ENCODE results near the gene PGAM5. TPM values are rescaled to one million over a fixed set of nuclear protein-coding genes. Genes with fewer than 3 reads are reported as not detected.

PGAM5 gene
- total and polyA plus RNA-seq, 2 of the 13 experiments (the other 11 are each of a cell fraction or from before 2014, with no cell fraction given) = 18.0 to 77.9 TPM

GRCh38 chr12:132723764-132724140 is 13.1 kb downstream of the PGAM5 start:
- Histone ChIP-seq H4K20me1 (ENCODE audit: insufficient read depth, low read length) (no peaks in the 10 kb centered on the region), H2AFZ (ENCODE audit: low read length) (no peak overlapping the region), H3K4me3 (replicated peaks in 1 of 3; ENCODE audit: insufficient read depth in 1 of 3, low read depth in 2 of 3, low read length in 3 of 3) (no peak overlapping the region), H3K4me1 (ENCODE audit: insufficient read depth, low read length) (no peaks in the 10 kb centered on the region), H3K79me2 (ENCODE audit: insufficient read depth, low read length) (no peaks in the 10 kb centered on the region), H3K27ac (ENCODE audit: extremely low read length, insufficient read depth, low read length) (no peak overlapping the region), H3K4me2 (ENCODE audit: low read depth, low read length) (no peak overlapping the region), H3K9ac (ENCODE audit: insufficient read depth, low read depth, low read length) (no peak overlapping the region), H3K27me3 (ENCODE audit: control insufficient read depth in 1 of 2, insufficient read depth in 2 of 2, low read length in 2 of 2) (no peaks in the 10 kb centered on the region), H3K9me3 (ENCODE audit: low read length) (no peaks in the 10 kb centered on the region), H3K36me3 (replicated peaks in 1 of 2; ENCODE audit: control insufficient read depth in 1 of 2, insufficient read depth in 2 of 2, low read length in 2 of 2) (peaks cover 29 to 78% of the 10 kb centered on the region in 2 experiments)
- TF ChIP-seq FOXC1 (CRISPR knock-in tag; IDR thresholded peaks at IDR 0.05; ENCODE audit: borderline replicate concordance) (no peak), ZNF136 (CRISPR knock-in tag; IDR thresholded peaks at IDR 0.05; ENCODE audit: low read depth) (no peak), SPEN (CRISPR knock-in tag; IDR thresholded peaks at IDR 0.05; ENCODE audit: low read depth) (no peak), SIN3B (IDR thresholded peaks at IDR 0.05; ENCODE audit: low read length) (no peak), NR2F1 (CRISPR knock-in tag; IDR thresholded peaks at IDR 0.05) (no peak), KLF16 (CRISPR knock-in tag; IDR thresholded peaks at IDR 0.05) (no peak), FOXK2 (IDR thresholded peaks at IDR 0.05) (no peak), ZNF713 (CRISPR knock-in tag; IDR thresholded peaks at IDR 0.05) (no peak), GZF1 (CRISPR knock-in tag; IDR thresholded peaks at IDR 0.05) (no peak), CREBL2 (CRISPR knock-in tag; IDR thresholded peaks at IDR 0.05; ENCODE audit: borderline replicate concordance) (no peak), MAFK (conservative IDR thresholded peaks at IDR 0.05 in 1 of 2, IDR thresholded peaks at IDR 0.05 in 1 of 2; ENCODE audit: low read length in 2 of 2) (no peak)
- TF ChIP-seq, protein P1, sequence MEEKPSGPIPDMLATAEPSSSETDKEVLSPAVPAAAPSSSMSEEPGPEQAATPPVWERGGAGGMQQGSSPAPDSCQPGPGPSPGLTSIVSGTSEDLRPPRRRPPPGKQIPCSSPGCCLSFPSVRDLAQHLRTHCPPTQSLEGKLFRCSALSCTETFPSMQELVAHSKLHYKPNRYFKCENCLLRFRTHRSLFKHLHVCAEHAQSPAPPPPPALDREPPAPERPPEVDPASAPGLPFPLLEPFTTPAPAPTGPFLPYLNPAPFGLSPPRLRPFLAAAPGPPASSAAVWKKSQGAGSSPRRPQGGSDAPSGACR (CRISPR knock-in tag; IDR thresholded peaks at IDR 0.05) = no peak
- in situ Hi-C loops (cut with HindIII; ENCODE audit: extremely low pct_ligation_motif_present, low pct_unique_long_range_greater_than_20kb) (no loop called here), intact Hi-C loops (cut with micrococcal nuclease; ENCODE audit: unreplicated experiment) (no loop called here)
- no peak for ATAC-seq
- no peak for FAIRE-seq
- no TSS peak for BruUV-seq (replicated peaks)
- ChIA-PET CTCF (ENCODE audit: low intra/inter-chr PET ratio, low total read pairs) (no interaction called here), POLR2A (no interaction called here)
- 97% methylated on average over 2 of the region's 2 CpGs for WGBS (ENCODE audit: low lambda C conversion rate)
- no peak for DNase-seq (ENCODE audit: low spot score)
